Calu3 (cell line): ENCODE measurements around the gene NTRK2. TPM values are rescaled to one million over a fixed set of nuclear protein-coding genes. Genes with fewer than 3 reads are reported as not detected.

Source experiments
- BruUV-seq: library from RNA; stranded (reverse); fragments of 400-500 nt; replicated peaks from 2 replicates; lab custom pipeline; 2021; lab: Mats Ljungman, UMichigan
- CTCF ChIA-PET: fragments of 300-600 bp; sonication (Branson Sonifier 250); formaldehyde crosslinking; loops from one replicate; lab custom pipeline; 2022; ENCODE audit warnings: antibody characterized with exemption; lab: Charles Lee
- DNase-seq: peaks from one replicate; pipeline ENCODE4 v3.0.0; 2022
- H3K27ac Mint-ChIP-seq: one replicate; pipeline ENCODE4 v1.8.0; 2022; ENCODE audit warnings: mixed read lengths; ENCODE audit not compliant: unreplicated experiment
- H3K27me3 Mint-ChIP-seq: one replicate; pipeline ENCODE4 v1.8.0; 2022; ENCODE audit warnings: mixed read lengths; ENCODE audit not compliant: unreplicated experiment
- H3K36me3 Mint-ChIP-seq: one replicate; pipeline ENCODE4 v1.8.0; 2022; ENCODE audit warnings: mild to moderate bottlenecking, moderate library complexity, mixed read lengths; ENCODE audit not compliant: insufficient read depth, unreplicated experiment
- H3K4me1 Mint-ChIP-seq: one replicate; pipeline ENCODE4 v1.8.0; 2022; ENCODE audit warnings: mild to moderate bottlenecking, low read depth, mixed read lengths; ENCODE audit not compliant: unreplicated experiment
- H3K4me3 Mint-ChIP-seq: one replicate; pipeline ENCODE4 v1.8.0; 2022; ENCODE audit warnings: mild to moderate bottlenecking, low read depth, moderate library complexity, mixed read lengths; ENCODE audit not compliant: unreplicated experiment
- H3K9me3 Mint-ChIP-seq: one replicate; pipeline ENCODE4 v1.8.0; 2022; ENCODE audit warnings: low read depth, mixed read lengths; ENCODE audit not compliant: unreplicated experiment
- CTCF ChIP-seq: fragments of 200-600 bp; IDR thresholded peaks from one replicate; pipeline ENCODE4 v1.8.0; 2022; ENCODE audit warnings: antibody characterized with exemption; ENCODE audit not compliant: unreplicated experiment
- intact Hi-C: fragments of 100-400 bp; cut with micrococcal nuclease; formaldehyde crosslinking; loops from one replicate; pipeline ENCODE4 v1.10.0; 2022; ENCODE audit not compliant: unreplicated experiment
- total RNA-seq: library from RNA; stranded (reverse); gene quantifications from 2 replicates; pipeline ENCODE4 v1.2.3, GENCODE V29; 2022

The NTRK2 gene
- total RNA-seq, 1 experiment from 2014 or later, result 2.1 TPM

- no peak for DNase-seq
- Mint-ChIP-seq H3K9me3 (no peaks in the 10 kb centered on the region), H3K27me3 (no peaks in the 10 kb centered on the region), H3K27ac (no peak overlapping the region), H3K4me3 (no peak overlapping the region), H3K36me3 (no peaks in the 10 kb centered on the region), H3K4me1 (peaks cover 43% of the 10 kb centered on the region)
- CTCF ChIA-PET, result no interaction called here
- intact Hi-C loops, result no loop called here
- no peak for TF ChIP-seq CTCF
- BruUV-seq, result no TSS peak
Observed at GRCh38 chr9:84754461-84754860, 84.9 kb downstream of the NTRK2 start.

GRCh38 chr9:84754881-84755280 is 85.4 kb downstream of the NTRK2 start:
- intact Hi-C loops, result loop anchor here (5.0 kb wide), 1 partner anchor 43 kb away; no protein-coding TSS in a partner anchor
- Mint-ChIP-seq H3K27me3 (no peaks in the 10 kb centered on the region), H3K4me1 (peaks cover 46% of the 10 kb centered on the region), H3K4me3 (no peak overlapping the region), H3K9me3 (no peaks in the 10 kb centered on the region), H3K27ac (no peak overlapping the region), H3K36me3 (no peaks in the 10 kb centered on the region)
- no peak for DNase-seq
- CTCF ChIA-PET, result no interaction called here
- BruUV-seq, result no TSS peak
- TF ChIP-seq CTCF, result no peak

GRCh38 chr9:84755380-84755779 is 85.9 kb downstream of the NTRK2 start:
- no peak for DNase-seq
- Mint-ChIP-seq H3K4me3 (no peak overlapping the region), H3K9me3 (no peaks in the 10 kb centered on the region), H3K27me3 (no peaks in the 10 kb centered on the region), H3K27ac (no peak overlapping the region), H3K4me1 (peaks cover 43% of the 10 kb centered on the region), H3K36me3 (no peaks in the 10 kb centered on the region)
- intact Hi-C loops, result loop anchor here (5.0 kb wide), 1 partner anchor 43 kb away; no protein-coding TSS in a partner anchor
- no TSS peak for BruUV-seq
- no peak for TF ChIP-seq CTCF
- CTCF ChIA-PET, result interaction anchor here (0.6 kb wide), 1 partner anchor 49 kb away, joined by 6 read pairs; no protein-coding TSS in a partner anchor

GRCh38 chr9:84756171-84756570 is 86.6 kb downstream of the NTRK2 start:
- H3K36me3 Mint-ChIP-seq, result no peaks in the 10 kb centered on the region
- no TSS peak for BruUV-seq
- intact Hi-C loops, result loop anchor here (5.0 kb wide), 1 partner anchor 44 kb away; no protein-coding TSS in a partner anchor
- no peaks in the 10 kb centered on the region for H3K27me3 Mint-ChIP-seq
- no peak for DNase-seq
- no peak overlapping the region for H3K4me3 Mint-ChIP-seq
- H3K27ac Mint-ChIP-seq, result no peak overlapping the region
- CTCF ChIA-PET, result no interaction called here
- H3K4me1 Mint-ChIP-seq, result peaks cover 40% of the 10 kb centered on the region
- no peaks in the 10 kb centered on the region for H3K9me3 Mint-ChIP-seq
- TF ChIP-seq CTCF, result no peak
